HepG2 (cell line): ENCODE results near the gene GPT2. TPM values are rescaled to one million over a fixed set of nuclear protein-coding genes. Genes with fewer than 3 reads are reported as not detected.

Experiments used
- ATAC-seq: fragments of 200-7000 bp; cut with Tn5 transposase; 3 replicates; pipeline ENCODE4 v1.9.1; 2020; ENCODE audit warnings: mild to moderate bottlenecking, moderate library complexity
- BruUV-seq: library from RNA; stranded (reverse); fragments of 400-500 nt; replicated peaks from 2 replicates; lab custom pipeline; 2021; lab: Mats Ljungman, UMichigan
- CTCF ChIA-PET: fragments of 300-600 bp; formaldehyde crosslinking; extraction: SDS; loops from one replicate; lab custom pipeline; 2021; ENCODE audit warnings: low total read pairs, inconsistent platforms, low intra/inter-chr PET ratio; lab: Yijun Ruan, JAX
- POLR2A ChIA-PET: fragments of 350-600 bp; sonication (Branson Sonifier 250); formaldehyde crosslinking; loops from one replicate; lab custom pipeline; 2020; ENCODE audit warnings: antibody characterized with exemption, inconsistent platforms; lab: Yijun Ruan, JAX
- DNase-seq: peaks from one replicate; pipeline ENCODE4 v3.0.0-alpha.2; 2015; ENCODE audit warnings: low spot score
- FAIRE-seq: peaks from 3 replicates; lab custom pipeline; 2011; peaks lifted over from hg19 to GRCh38; lab: Jason Lieb, UNC
- H2AFZ ChIP-seq: one replicate; pipeline ENCODE4 v1.6.1; 2011; ENCODE audit warnings: low read length, inconsistent platforms
- H3K27ac ChIP-seq: fragments of 300-600 bp; 3 replicates; pipeline ENCODE4 v1.8.0; 2011; ENCODE audit warnings: mixed run types, mild to moderate bottlenecking, mixed read lengths, low read length, inconsistent platforms; ENCODE audit not compliant: insufficient read depth; ENCODE audit errors: extremely low read length
- H3K27me3 ChIP-seq, 2 experiments: fragments of 200-600 bp in 1 of 2; 2 replicates in 1 of 2; 3 replicates in 1 of 2; pipeline versions ENCODE4 v1.6.0 to v1.8.0; 2011; ENCODE audit warnings: low read length in 2 of 2, mild to moderate bottlenecking in 2 of 2, moderate library complexity in 2 of 2, inconsistent platforms in 1 of 2; ENCODE audit not compliant: insufficient read depth in 2 of 2, control insufficient read depth in 1 of 2
- H3K36me3 ChIP-seq, 2 experiments: fragments of 200-600 bp in 1 of 2; replicated peaks in 1 of 2; 2 replicates in 1 of 2; 3 replicates in 1 of 2; pipeline versions ENCODE4 v1.5.1 to v1.8.0; 2011; ENCODE audit warnings: low read length in 2 of 2, inconsistent platforms in 1 of 2; ENCODE audit not compliant: insufficient read depth in 2 of 2, control insufficient read depth in 1 of 2
- H3K4me1 ChIP-seq: 2 replicates; pipeline ENCODE4 v1.5.1; 2012; ENCODE audit warnings: low read length, inconsistent platforms; ENCODE audit not compliant: insufficient read depth
- H3K4me2 ChIP-seq: 2 replicates; pipeline ENCODE4 v1.6.0; 2011; ENCODE audit warnings: low read depth, low read length, inconsistent platforms
- H3K4me3 ChIP-seq, 3 experiments: fragments of 200-600 bp in 1 of 3; sonication (generic), shearing (Covaris generic) in 1 of 3; replicated peaks in 1 of 3; 2 replicates each; pipeline ENCODE4 v1.5.1; 2011 to 2016; ENCODE audit warnings: low read length in 3 of 3, inconsistent platforms in 2 of 3, low read depth in 2 of 3, mild to moderate bottlenecking in 2 of 3, control low read depth in 1 of 3, mixed read lengths in 1 of 3; ENCODE audit not compliant: insufficient read depth in 1 of 3
- H3K79me2 ChIP-seq: one replicate; pipeline ENCODE4 v1.6.1; 2011; ENCODE audit warnings: low read length, inconsistent platforms; ENCODE audit not compliant: insufficient read depth
- H3K9ac ChIP-seq: 2 replicates; pipeline ENCODE4 v1.6.0; 2011; ENCODE audit warnings: mild to moderate bottlenecking, low read depth, low read length, inconsistent platforms; ENCODE audit not compliant: insufficient read depth
- H3K9me3 ChIP-seq: 2 replicates; pipeline ENCODE4 v1.5.1; 2012; ENCODE audit warnings: mild to moderate bottlenecking, low read length
- H4K20me1 ChIP-seq: 2 replicates; pipeline ENCODE4 v1.6.0; 2011; ENCODE audit warnings: inconsistent platforms, mild to moderate bottlenecking, low read length, moderate library complexity; ENCODE audit not compliant: insufficient read depth
- BCL6 ChIP-seq: IDR thresholded peaks from 2 replicates; pipeline ENCODE4 v1.6.1; 2016; ENCODE audit warnings: missing genetic modification reagents, missing compliant biosample characterization
- FOXA3 ChIP-seq: IDR thresholded peaks from 2 replicates; pipeline ENCODE4 v1.6.1; 2016; ENCODE audit warnings: missing genetic modification reagents, missing compliant biosample characterization
- KDM6A ChIP-seq: IDR thresholded peaks from 2 replicates; pipeline ENCODE4 v1.6.1; 2016; ENCODE audit warnings: low read depth
- MAFK ChIP-seq, 2 experiments: IDR thresholded peaks in 1 of 2; conservative IDR thresholded peaks in 1 of 2; 2 replicates each; pipeline ENCODE4 v1.6.1; 2011; ENCODE audit warnings: improper control_type of control experiment in 2 of 2, low read length in 2 of 2
- MTF1 ChIP-seq: sonication (generic); formaldehyde crosslinking; IDR thresholded peaks from 2 replicates; pipeline ENCODE4 v1.5.0; 2020; ENCODE audit warnings: missing genetic modification reagents
- ZC3H13 ChIP-seq: sonication (generic); formaldehyde crosslinking; IDR thresholded peaks from 2 replicates; pipeline ENCODE4 v1.8.1; 2023; ENCODE audit warnings: mild to moderate bottlenecking, missing genetic modification reagents, moderate library complexity
- ZNF232 ChIP-seq: sonication (generic); formaldehyde crosslinking; IDR thresholded peaks from 2 replicates; pipeline ENCODE4 v1.4.0; 2020; ENCODE audit warnings: missing genetic modification reagents, borderline replicate concordance
- ZNF343 ChIP-seq: sonication (generic); formaldehyde crosslinking; IDR thresholded peaks from 2 replicates; pipeline ENCODE4 v1.4.0; 2020; ENCODE audit warnings: mild to moderate bottlenecking, missing genetic modification reagents
- WGBS: methylation state at CpG from one replicate; pipeline ENCODE4 v1.1.6; 2017; ENCODE audit warnings: low lambda C conversion rate; 5-methylcytosine and 5-hydroxymethylcytosine counted together
- in situ Hi-C: cut with HindIII; loops from 2 replicates; pipeline ENCODE4 v1.10.0; 2017; ENCODE audit warnings: low pct_unique_long_range_greater_than_20kb; ENCODE audit not compliant: extremely low pct_ligation_motif_present
- intact Hi-C: fragments of 100-400 bp; cut with micrococcal nuclease; formaldehyde crosslinking; loops from one replicate; pipeline ENCODE4 v1.10.0; 2022; ENCODE audit not compliant: unreplicated experiment
- polyA plus RNA-seq, 8 experiments: library from polyadenylated mRNA; depleted of rRNA in 3 of 8; stranded (reverse) in 7 of 8; unstranded in 1 of 8; fragments of >200 nt; fragmentation: Illumina TruSeq in 4 of 8; extraction: Trizol in 4 of 8; gene quantifications; 2 replicates each; pipeline versions ENCODE4 v1.2.1 to v1.2.3, GENCODE V29; 2011 to 2016; ENCODE audit warnings: low read depth in 4 of 8, missing spikeins in 1 of 8, mixed read lengths in 1 of 8; ENCODE audit not compliant: insufficient read depth in 1 of 8
- total RNA-seq, 5 experiments: library from RNA; depleted of rRNA; stranded (reverse); fragments of >200 nt; fragmentation: Illumina TruSeq; extraction: Trizol; gene quantifications; 2 replicates each; pipeline ENCODE4 v1.2.3, GENCODE V29; 2016; ENCODE audit warnings: low read depth in 1 of 5
- TF ChIP-seq, protein P1 (sequence below): IDR thresholded peaks from 2 replicates; pipeline ENCODE4 v1.6.1; 2016; ENCODE audit warnings: missing compliant biosample characterization, missing genetic modification reagents, borderline replicate concordance
- TF ChIP-seq, protein P2 (sequence below): sonication (generic); formaldehyde crosslinking; IDR thresholded peaks from 2 replicates; pipeline ENCODE4 v1.8.1; 2023; ENCODE audit warnings: mild to moderate bottlenecking, moderate library complexity, missing genetic modification reagents

The GPT2 gene
- total and polyA plus RNA-seq, 2 of the 13 experiments (the other 11 are each of a cell fraction or from before 2014, with no cell fraction given), result 138 to 267 TPM

DNA sequence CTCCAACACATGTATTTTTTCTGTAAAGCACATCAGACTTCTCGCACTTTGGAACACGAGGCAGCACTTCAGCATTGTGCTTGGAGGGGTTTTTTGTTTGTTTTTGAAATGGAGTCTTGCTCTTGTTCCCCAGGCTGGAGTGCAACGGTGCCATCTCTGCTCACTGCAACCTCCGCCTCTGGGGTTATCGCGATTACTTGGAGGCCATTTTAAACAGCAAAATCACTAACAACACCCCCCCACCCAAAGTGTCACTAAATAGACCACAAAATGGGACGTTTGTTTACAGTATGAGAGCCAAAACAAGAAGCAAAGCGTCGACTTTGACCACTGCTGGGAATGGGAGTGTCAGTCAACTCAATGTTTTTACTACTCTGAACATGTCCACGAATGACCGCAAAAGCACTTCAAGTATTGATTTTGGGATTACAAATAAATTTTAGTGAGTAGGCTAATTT is 44.1 kb upstream of the GPT2 start (continued):
- TF ChIP-seq FOXA3 (CRISPR knock-in tag) (peak; percentile 51; the same call in 1 of the 2 replicates), ZNF232 (CRISPR knock-in tag) (0 out of 2 replicates have a peak, but pooled peaks have one; percentile 34), BCL6 (CRISPR knock-in tag) (no peak), ZC3H13 (no peak)
- TF ChIP-seq, protein P1, sequence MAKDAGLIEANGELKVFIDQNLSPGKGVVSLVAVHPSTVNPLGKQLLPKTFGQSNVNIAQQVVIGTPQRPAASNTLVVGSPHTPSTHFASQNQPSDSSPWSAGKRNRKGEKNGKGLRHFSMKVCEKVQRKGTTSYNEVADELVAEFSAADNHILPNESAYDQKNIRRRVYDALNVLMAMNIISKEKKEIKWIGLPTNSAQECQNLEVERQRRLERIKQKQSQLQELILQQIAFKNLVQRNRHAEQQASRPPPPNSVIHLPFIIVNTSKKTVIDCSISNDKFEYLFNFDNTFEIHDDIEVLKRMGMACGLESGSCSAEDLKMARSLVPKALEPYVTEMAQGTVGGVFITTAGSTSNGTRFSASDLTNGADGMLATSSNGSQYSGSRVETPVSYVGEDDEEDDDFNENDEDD (CRISPR knock-in tag), result peak; percentile 43; the same call in 1 of the 2 replicates
- TF ChIP-seq, protein P2, sequence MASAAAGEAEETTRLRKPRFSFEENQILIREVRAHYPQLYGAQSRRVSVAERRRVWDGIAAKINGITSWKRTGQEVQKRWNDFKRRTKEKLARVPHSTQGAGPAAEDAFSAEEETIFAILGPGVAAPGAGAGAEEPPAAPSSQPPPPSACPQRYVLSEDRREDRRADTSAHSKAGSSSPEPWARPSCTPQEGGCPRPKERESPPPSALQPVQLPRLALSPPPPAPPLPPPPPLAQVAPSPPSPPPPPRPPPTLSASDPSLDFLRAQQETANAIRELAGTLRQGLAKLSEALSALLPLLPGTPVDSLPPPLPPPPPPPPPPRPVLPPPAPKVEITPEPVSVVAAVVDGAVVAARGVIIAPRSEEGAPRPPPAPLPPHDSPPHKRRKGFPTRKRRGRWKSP, result peak; percentile 65; the same call in 1 of the 2 replicates

DNA sequence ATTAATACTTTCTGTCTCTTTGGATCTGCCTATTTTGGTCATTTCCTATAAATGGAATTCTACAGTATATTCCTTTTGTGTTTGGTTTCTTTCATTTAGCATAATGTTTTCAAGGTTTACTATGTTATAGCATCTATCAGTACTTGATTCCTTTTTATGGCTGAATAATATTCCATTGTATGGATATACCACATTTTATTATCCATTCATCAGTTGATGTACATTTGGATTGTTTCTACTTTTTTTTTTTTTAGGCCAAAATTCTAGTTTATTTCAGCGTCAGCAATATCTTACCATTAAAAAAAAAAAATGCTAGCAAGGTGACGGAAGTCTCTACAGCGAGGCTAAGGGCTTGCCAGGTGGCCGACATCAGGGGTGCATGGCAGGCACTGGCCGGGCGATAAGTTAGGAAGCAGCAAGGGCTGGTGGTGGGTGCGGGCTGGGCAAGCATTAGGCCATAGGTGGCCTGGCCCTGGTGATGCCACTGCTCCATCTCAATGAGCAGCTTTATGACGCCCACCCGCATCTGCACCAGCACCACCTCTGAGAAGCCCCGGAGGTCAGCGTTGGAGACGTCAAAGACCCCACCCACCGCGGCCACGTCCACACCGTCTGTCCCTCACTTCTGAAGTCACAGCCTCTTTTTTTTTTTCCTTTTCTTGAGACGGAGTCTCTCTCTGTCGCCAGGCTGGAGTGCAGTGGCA is 41.8 kb upstream of the GPT2 start:
- TF ChIP-seq MTF1 (CRISPR knock-in tag) (no peak), ZNF343 (CRISPR knock-in tag) (no peak), MAFK (conservative IDR thresholded peaks at IDR 0.05 in 1 of 2, IDR thresholded peaks at IDR 0.05 in 1 of 2; ENCODE audit: low read length in 2 of 2) (peak; percentile 21 to 57; a peak in 2 of 4 replicates), KDM6A (CRISPR knock-in tag) (no peak)
- Histone ChIP-seq H4K20me1 (no peaks in the 10 kb centered on the region), H3K9ac (no peak overlapping the region), H3K27me3 (no peaks in the 10 kb centered on the region), H3K36me3 (no peaks in the 10 kb centered on the region), H3K27ac (no peak overlapping the region), H3K79me2 (no peaks in the 10 kb centered on the region), H3K9me3 (no peaks in the 10 kb centered on the region), H3K4me2 (no peak overlapping the region), H3K4me1 (peaks cover 36% of the 10 kb centered on the region), H2AFZ (no peak overlapping the region), H3K4me3 (no peak overlapping the region)
- ChIA-PET CTCF (no interaction called here), POLR2A (no interaction called here)
- ATAC-seq (no peak), DNase-seq (no peak), FAIRE-seq (no peak)
- 92% methylated on average over 18 of the region's 18 CpGs for WGBS
- intact Hi-C loops (no loop called here), in situ Hi-C loops (no loop called here)
- no TSS peak for BruUV-seq
